B cell (primary cell): ENCODE results near the gene NHEJ1. TPM values are rescaled to one million over a fixed set of nuclear protein-coding genes. Genes with fewer than 3 reads are reported as not detected.

ENCODE experiments used
- ATAC-seq: fragments of 200-7000 bp; cut with Tn5 transposase; one replicate; pipeline ENCODE4 v1.10.0; 2021; ENCODE audit warnings: low read depth, mild to moderate bottlenecking, moderate number of reproducible peaks, moderate library complexity
- CTCF ChIA-PET: fragments of 350-600 bp; sonication (Branson Sonifier 250); formaldehyde crosslinking; loops from one replicate; lab custom pipeline; 2021; ENCODE audit warnings: antibody characterized with exemption, inconsistent platforms; lab: Charles Lee
- POLR2A ChIA-PET: fragments of 350-600 bp; sonication (Branson Sonifier 250); formaldehyde crosslinking; loops from one replicate; lab custom pipeline; 2021; ENCODE audit warnings: antibody characterized with exemption; lab: Charles Lee
- DNase-seq: peaks from one replicate; pipeline ENCODE4 v3.0.0; 2013
- H2AFZ ChIP-seq: 2 replicates; pipeline ENCODE4 v1.6.1; 2012; ENCODE audit warnings: mild to moderate bottlenecking, low read depth, low read length; ENCODE audit not compliant: insufficient read depth, poor library complexity, severe bottlenecking
- H3K27ac ChIP-seq, 2 donors: 1 replicate in 1 of 2; 2 replicates in 1 of 2; pipeline ENCODE4 v1.5.1; 2012 to 2013; ENCODE audit warnings: low read length in 2 of 2, mild to moderate bottlenecking in 2 of 2, moderate library complexity in 1 of 2
- H3K27me3 ChIP-seq, 4 experiments: fragments of 200-600 bp in 1 of 4; sonication (generic) in 1 of 4; replicated peaks in 1 of 4; 1 replicate in 2 of 4; 2 replicates in 2 of 4; pipeline versions ENCODE4 v1.6.1 to v1.7.0; 2013 to 2016; ENCODE audit warnings: low read length in 3 of 4, mild to moderate bottlenecking in 2 of 4, mixed read lengths in 1 of 4, moderate library complexity in 1 of 4; ENCODE audit not compliant: insufficient read depth in 4 of 4, control insufficient read depth in 3 of 4; ENCODE audit errors: control extremely low read depth in 1 of 4
- H3K36me3 ChIP-seq, 2 experiments: replicated peaks in 1 of 2; 1 replicate in 1 of 2; 2 replicates in 1 of 2; pipeline versions ENCODE4 v1.6.1 to v1.7.1; 2013; ENCODE audit warnings: low read length in 1 of 2; ENCODE audit not compliant: insufficient read depth in 2 of 2, control insufficient read depth in 1 of 2; ENCODE audit errors: control extremely low read depth in 1 of 2, extremely low read depth in 1 of 2
- H3K4me1 ChIP-seq, 2 donors: fragments of 200-600 bp in 1 of 2; sonication (generic) in 1 of 2; 1 replicate in 1 of 2; 2 replicates in 1 of 2; pipeline versions ENCODE4 v1.5.1 to v1.6.1; 2013 to 2017; ENCODE audit warnings: low read length in 2 of 2; ENCODE audit not compliant: control insufficient read depth in 2 of 2, insufficient read depth in 2 of 2
- H3K4me2 ChIP-seq: replicated peaks from 2 replicates; pipeline ENCODE3; 2012; ENCODE audit warnings: mild to moderate bottlenecking, low read depth, low read length; ENCODE audit not compliant: poor library complexity, severe bottlenecking
- H3K4me3 ChIP-seq, 5 experiments: fragments of 200-600 bp in 1 of 5; sonication (generic) in 1 of 5; 1 replicate in 3 of 5; 2 replicates in 2 of 5; pipeline versions ENCODE4 v1.5.1 to v1.7.0; 2011 to 2016; ENCODE audit warnings: low read length in 4 of 5, mild to moderate bottlenecking in 4 of 5, low read depth in 2 of 5, control low read depth in 1 of 5, moderate library complexity in 1 of 5; ENCODE audit not compliant: insufficient read depth in 1 of 5; ENCODE audit errors: control extremely low read depth in 1 of 5, extremely low read depth in 1 of 5
- H3K79me2 ChIP-seq: fragments of 200-600 bp; sonication (generic); one replicate; pipeline ENCODE4 v1.6.0; 2016; ENCODE audit warnings: low read length; ENCODE audit not compliant: control insufficient read depth, insufficient read depth
- H3K9ac ChIP-seq: fragments of 200-600 bp; sonication (generic); 2 replicates; pipeline ENCODE4 v1.6.1; 2017; ENCODE audit warnings: mild to moderate bottlenecking, low read length, moderate library complexity
- H3K9me3 ChIP-seq, 3 donors: one replicate each; pipeline versions ENCODE4 v1.6.1 to v1.7.1; 2013; ENCODE audit warnings: low read length in 2 of 3; ENCODE audit not compliant: control insufficient read depth in 2 of 3, insufficient read depth in 1 of 3; ENCODE audit errors: control extremely low read depth in 1 of 3
- H4K20me1 ChIP-seq: 2 replicates; pipeline ENCODE4 v1.6.0; 2012; ENCODE audit warnings: mild to moderate bottlenecking, low read length; ENCODE audit not compliant: insufficient read depth, control insufficient read depth, poor library complexity, severe bottlenecking
- H3K27ac Mint-ChIP-seq: one replicate; pipeline ENCODE4 v1.8.0; 2021; ENCODE audit warnings: mixed read lengths
- H3K27me3 Mint-ChIP-seq: one replicate; pipeline ENCODE4 v1.8.0; 2021; ENCODE audit warnings: mixed read lengths
- H3K4me1 Mint-ChIP-seq: one replicate; pipeline ENCODE4 v1.8.0; 2021; ENCODE audit warnings: mixed read lengths
- H3K4me3 Mint-ChIP-seq: one replicate; pipeline ENCODE4 v1.8.0; 2021; ENCODE audit warnings: mixed read lengths
- H3K9me3 Mint-ChIP-seq: one replicate; pipeline ENCODE4 v1.8.0; 2022; ENCODE audit warnings: mixed read lengths; ENCODE audit not compliant: insufficient read depth
- CTCF ChIP-seq: fragments of 200-600 bp; IDR thresholded peaks from one replicate; pipeline ENCODE4 v1.8.0; 2022; ENCODE audit warnings: antibody characterized with exemption, mild to moderate bottlenecking
- EZH2 ChIP-seq: IDR thresholded peaks from 2 replicates; pipeline ENCODE4 v1.6.1; 2012; ENCODE audit warnings: borderline replicate concordance, low read depth, mild to moderate bottlenecking, moderate library complexity, low read length; ENCODE audit not compliant: insufficient read depth, poor library complexity, severe bottlenecking
- WGBS: methylation state at CpG from one replicate; pipeline ENCODE4 v1.1.5; 2013; ENCODE audit warnings: missing lambda C conversion rate; ENCODE audit not compliant: insufficient coverage; 5-methylcytosine and 5-hydroxymethylcytosine counted together
- intact Hi-C: fragments of 100-400 bp; cut with micrococcal nuclease; formaldehyde crosslinking; loops from one replicate; pipeline ENCODE4 v1.10.0; 2022
- polyA plus RNA-seq: library from polyadenylated mRNA; depleted of rRNA; stranded (reverse); fragments of >200 nt; gene quantifications from 2 replicates; pipeline ENCODE4 v1.2.3, GENCODE V29; 2012
- total RNA-seq, 2 donors: library from RNA; stranded (reverse); fragments of 120-200 nt in 1 of 2; gene quantifications; 1 replicate in 1 of 2; 2 replicates in 1 of 2; pipeline versions ENCODE4 v1.2.3 to v1.2.4, GENCODE V29; 2013 to 2022

NHEJ1 gene
- total and polyA plus RNA-seq, 2 donors (not counting 1 experiment from before 2014, with no cell fraction given), result 14.9 to 25.0 TPM

GRCh38 chr2:219045937-219046550 is 114.6 kb downstream of the NHEJ1 start:
- no peak overlapping the region for H3K4me3 Mint-ChIP-seq
- Histone ChIP-seq H4K20me1 (no peaks in the 10 kb centered on the region), H3K9ac (no peak overlapping the region), H3K4me1 (no peaks in the 10 kb centered on the region), H3K79me2 (no peaks in the 10 kb centered on the region), H3K4me3 (no peak overlapping the region), H3K36me3 (no peaks in the 10 kb centered on the region), H2AFZ (no peak overlapping the region), H3K9me3 (no peaks in the 10 kb centered on the region), H3K4me2 (no peak overlapping the region), H3K27ac (no peak overlapping the region), H3K27me3 (peaks cover 0 to 54% (median 20%) of the 10 kb centered on the region in 4 experiments)
- intact Hi-C loops, result no loop called here
- TF ChIP-seq EZH2 (no peak), CTCF (no peak)
- CTCF ChIA-PET, result interaction anchor here (2.6 kb wide), 1 partner anchor 16 kb away, joined by 7 read pairs; no protein-coding TSS in a partner anchor
- DNase-seq (no peak), ATAC-seq (no peak)
- peaks cover 55% of the 10 kb centered on the region for H3K27me3 Mint-ChIP-seq
- peaks cover 5% of the 10 kb centered on the region for H3K4me1 Mint-ChIP-seq
- POLR2A ChIA-PET, result no interaction called here
- H3K27ac Mint-ChIP-seq, result no peak overlapping the region
- H3K9me3 Mint-ChIP-seq, result no peaks in the 10 kb centered on the region
- 14% methylated on average over 4 of the region's 6 CpGs for WGBS

GRCh38 chr2:219042750-219043149 is 117.9 kb downstream of the NHEJ1 start:
- Histone ChIP-seq H3K4me3 (no peak overlapping the region), H3K27me3 (peaks cover 0 to 50% (median 28%) of the 10 kb centered on the region in 4 experiments), H3K4me2 (no peak overlapping the region), H3K4me1 (no peaks in the 10 kb centered on the region), H3K9me3 (peaks cover 0 to 8% (median 0%) of the 10 kb centered on the region in 3 donors), H3K27ac (no peak overlapping the region), H2AFZ (no peak overlapping the region), H3K36me3 (no peaks in the 10 kb centered on the region), H3K79me2 (no peaks in the 10 kb centered on the region), H3K9ac (no peak overlapping the region), H4K20me1 (no peaks in the 10 kb centered on the region)
- no peaks in the 10 kb centered on the region for H3K9me3 Mint-ChIP-seq
- 95% methylated on average over 2 of the region's 2 CpGs for WGBS
- ChIA-PET CTCF (interaction anchor here (0.7 to 1.7 kb wide), 3 partner anchors 13 to 21 kb away, joined by 3 to 7 read pairs (median 3); no protein-coding TSS in a partner anchor), POLR2A (no interaction called here)
- no peak overlapping the region for H3K4me3 Mint-ChIP-seq
- DNase-seq (no peak), ATAC-seq (no peak)
- intact Hi-C loops, result no loop called here
- H3K27me3 Mint-ChIP-seq, result peaks cover 58% of the 10 kb centered on the region
- no peak for TF ChIP-seq CTCF
- TF ChIP-seq EZH2, result no peak
- no peak overlapping the region for H3K27ac Mint-ChIP-seq
- H3K4me1 Mint-ChIP-seq, result peaks cover 6% of the 10 kb centered on the region
